GM18951 (cell line): ENCODE results near the gene ZNF41.

ENCODE experiments used
- POLR2A ChIP-seq: IDR thresholded peaks from 4 replicates; pipeline ENCODE4 v1.6.1; 2011; ENCODE audit warnings: mild to moderate bottlenecking; ENCODE audit not compliant: insufficient read length, insufficient read depth; ENCODE audit errors: extremely low read depth
- in situ Hi-C: fragments of 300-500 bp; cut with MboI; formaldehyde crosslinking; loops from one replicate; pipeline ENCODE4 v1.12.0; 2022; ENCODE audit warnings: low sequenced_read_pairs, mixed read lengths, inconsistent platforms; ENCODE audit not compliant: unreplicated experiment

The ZNF41 gene

DNA sequence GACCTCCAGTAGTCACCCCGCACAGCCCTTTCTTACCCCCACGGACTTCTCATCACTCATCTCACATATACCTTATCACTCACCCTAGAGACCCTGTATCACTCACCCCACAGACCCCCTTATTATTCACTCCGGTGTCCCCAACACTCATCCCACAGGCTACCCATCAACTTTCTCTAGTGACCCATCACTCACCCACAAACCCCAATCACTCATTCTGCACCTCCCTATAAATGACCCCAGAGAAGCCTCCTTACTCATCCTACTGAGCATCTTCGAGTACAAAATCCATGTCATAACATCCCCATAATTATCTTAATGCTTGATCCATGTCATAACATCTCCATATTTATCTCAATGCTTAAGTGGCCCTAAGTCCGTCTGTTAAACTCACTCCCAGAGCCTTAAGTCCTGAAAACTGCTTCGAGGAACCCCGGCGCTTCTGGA, 934 bp downstream of the ZNF41 start:
- TF ChIP-seq POLR2A = no peak

DNA sequence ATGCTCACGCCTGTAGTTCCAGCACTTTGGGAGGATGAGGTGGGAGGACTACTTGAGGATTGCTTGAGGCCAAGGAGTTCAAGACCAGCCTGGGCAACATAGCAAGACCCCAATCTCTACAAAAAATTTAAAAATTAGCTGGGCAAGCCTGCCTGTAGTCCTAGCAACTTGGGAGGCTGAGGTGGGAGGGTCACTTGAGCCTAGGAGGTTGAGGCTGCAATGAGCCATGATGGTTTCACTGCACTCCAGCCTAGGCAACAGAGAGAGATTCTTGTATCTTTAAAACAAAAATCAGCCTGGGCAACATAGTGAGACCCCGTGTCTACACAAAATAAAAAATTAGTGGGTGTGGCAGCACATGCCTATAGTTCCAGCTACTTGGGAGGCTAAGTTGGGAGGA, 1.9 kb downstream of the ZNF41 start:
- no peak for TF ChIP-seq POLR2A
- in situ Hi-C loops = no loop called here

More for the DNA sequence above, 934 bp downstream of the ZNF41 start:
- in situ Hi-C loops = no loop called here

DNA sequence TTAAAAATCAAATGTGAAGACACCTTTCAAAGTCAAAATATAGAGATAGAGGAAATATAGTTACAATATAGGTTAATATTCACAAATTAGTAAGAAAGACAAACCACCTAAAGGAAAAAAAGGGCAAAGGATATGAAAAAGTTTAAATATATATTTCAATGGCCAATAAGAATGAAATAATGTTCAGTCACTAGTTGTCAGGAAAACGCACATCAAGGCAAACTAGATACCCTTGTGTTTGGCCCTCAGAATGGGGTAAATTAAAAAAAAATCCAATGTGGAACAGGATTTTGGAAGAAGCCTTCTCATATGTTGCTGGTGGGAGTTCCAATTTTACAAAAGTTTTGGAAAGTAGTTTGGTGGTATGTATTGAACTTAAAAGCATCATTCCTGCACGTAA, 2.4 kb downstream of the ZNF41 start:
- no peak for TF ChIP-seq POLR2A
- in situ Hi-C loops = no loop called here

DNA sequence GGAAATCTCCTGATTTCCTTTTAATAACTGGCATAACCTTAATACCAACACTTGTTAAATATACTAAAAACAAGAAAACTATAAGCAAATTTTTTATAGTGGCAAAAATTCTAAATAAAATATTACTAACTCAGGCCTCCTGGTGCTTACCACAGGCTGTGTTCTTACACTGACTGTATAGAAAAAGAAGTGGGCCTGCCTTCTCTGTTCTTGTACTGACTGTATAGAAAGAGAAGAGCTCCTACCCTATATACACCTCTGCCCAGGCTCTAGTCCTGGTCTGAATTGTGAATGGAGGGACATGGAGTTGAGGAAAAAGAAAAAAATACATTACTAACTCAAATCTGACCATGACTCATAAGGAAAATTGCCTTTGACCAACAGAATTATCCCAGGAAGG, 7.5 kb downstream of the ZNF41 start:
- TF ChIP-seq POLR2A = no peak
- in situ Hi-C loops = no loop called here

DNA sequence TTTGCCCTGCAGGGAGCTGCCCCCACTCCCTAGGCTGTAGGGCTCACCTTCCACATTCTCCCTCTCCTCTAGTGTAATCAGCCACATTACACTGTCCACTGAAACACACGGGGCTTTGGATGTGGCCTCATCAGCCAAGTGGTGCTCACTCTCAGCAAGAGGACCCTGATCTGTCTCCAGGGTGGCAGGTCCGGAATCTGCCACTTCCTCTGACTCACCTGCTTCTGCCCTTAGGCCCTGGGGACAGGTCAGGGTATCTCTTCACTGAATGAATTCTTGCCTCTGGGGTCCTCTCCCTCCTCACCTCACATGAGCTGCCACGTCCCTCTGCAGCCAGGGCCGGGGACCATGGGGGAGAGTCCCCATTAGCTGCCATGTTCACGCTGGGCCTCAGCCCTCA, 15.9 kb downstream of the ZNF41 start:
- TF ChIP-seq POLR2A = no peak
- in situ Hi-C loops = no loop called here

DNA sequence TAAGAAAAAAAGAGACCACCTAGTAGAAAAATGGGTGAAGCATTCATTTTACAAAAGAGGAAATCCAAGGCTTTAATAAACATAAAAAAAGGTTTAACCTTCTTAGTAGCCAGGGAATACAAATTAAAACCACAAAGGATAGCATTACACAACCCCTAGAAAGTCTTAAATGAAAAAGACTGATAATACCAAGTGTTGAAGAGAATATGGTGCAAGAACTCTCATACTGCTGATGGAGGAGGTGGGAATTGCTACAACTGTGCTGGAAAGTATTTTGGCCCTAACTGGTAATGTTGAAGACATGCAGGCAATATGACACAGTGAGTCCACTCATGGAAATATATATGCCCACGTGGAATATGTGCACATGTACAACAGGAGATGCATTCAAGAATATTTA, 22.5 kb downstream of the ZNF41 start:
- no peak for TF ChIP-seq POLR2A
- in situ Hi-C loops = no loop called here

DNA sequence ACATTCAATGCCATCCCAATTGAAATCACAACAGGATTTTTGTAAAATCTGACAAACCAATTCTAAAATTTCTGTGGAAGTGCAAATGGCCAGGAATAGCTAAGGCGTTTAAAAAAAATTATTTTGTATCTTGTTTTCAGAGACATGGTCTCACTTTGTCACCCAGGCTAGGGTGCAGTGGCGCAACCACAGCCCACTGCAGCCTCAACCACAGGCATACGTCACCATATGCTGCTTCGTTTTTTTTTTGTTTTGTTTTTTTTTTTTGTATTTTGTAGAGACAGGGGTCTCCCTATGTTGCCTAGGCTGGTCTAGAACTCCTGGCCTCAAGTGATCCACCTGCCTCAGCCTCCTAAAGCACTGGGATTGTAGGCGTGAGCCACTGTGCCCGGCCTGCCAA, 24.5 kb downstream of the ZNF41 start:
- no peak for TF ChIP-seq POLR2A
- in situ Hi-C loops = no loop called here

DNA sequence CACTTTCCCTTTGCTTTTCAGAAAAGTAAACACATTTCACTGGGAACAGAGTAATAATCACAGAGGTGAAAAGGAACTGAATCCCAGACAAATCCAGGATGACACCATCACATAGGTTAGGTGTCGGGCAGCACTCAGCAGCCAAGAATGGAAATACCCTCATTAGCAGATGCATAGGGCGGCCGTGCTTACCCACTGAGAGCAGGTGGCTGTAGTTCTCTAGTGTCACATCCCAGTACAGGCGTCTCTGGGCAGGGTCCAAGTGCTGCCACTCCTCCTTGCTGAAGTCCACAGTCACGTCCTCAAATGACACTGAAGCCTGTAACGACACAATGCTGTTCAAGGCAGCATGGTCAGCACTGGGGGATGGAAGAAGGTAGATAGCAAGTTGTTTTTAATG, 26.9 kb downstream of the ZNF41 start:
- TF ChIP-seq POLR2A = no peak
- in situ Hi-C loops = no loop called here

DNA sequence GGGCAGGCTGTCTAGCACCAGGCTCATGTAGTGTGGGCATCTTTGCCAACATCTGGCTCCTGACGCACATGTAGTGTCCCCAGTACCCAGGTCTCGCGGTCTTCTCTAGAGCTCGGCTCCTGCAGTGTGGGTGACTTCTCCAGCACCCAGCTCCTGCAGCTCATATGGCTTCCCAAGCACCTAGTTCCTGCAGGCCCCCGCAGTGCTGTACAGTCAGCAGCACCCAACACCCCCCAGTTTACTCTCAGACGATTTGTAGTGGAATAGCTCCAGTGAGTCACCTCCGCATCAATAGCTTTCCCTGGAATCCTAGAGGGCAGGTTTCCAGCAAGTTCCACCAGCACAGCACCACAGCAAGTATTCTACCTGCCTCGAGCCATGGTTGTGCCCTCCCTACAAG, 30.9 kb downstream of the ZNF41 start:
- no peak for TF ChIP-seq POLR2A
- in situ Hi-C loops = no loop called here

DNA sequence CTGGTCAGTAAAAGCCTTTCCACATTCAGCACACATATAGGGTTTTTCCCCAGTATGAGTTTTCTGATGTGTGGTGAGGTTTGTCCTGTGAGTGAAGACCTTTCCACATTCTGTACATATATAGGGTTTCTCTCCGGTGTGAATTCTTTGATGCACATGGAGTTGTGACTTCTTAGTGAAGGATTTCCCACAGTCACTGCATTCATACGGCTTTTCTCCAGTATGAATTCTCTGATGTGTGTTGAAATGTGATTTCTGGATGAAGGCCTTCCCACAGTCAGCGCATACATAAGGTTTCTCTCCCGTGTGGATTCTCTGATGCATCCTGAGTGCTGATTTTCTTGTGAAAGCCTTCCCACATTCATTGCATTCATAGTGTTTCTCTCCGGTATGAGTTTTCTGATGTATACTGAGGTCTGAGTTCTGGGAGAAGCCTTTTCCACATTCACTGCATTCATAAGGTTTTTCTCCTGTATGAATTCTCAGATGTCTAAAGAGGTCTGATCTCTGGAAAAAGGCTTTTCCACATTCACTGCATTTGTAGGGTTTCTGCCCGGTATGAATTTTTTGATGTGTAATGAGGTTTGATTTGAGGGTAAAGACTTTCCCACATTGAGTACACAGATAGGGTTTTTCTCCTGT, 34.7 kb downstream of the ZNF41 start:
- in situ Hi-C loops = no loop called here
- no peak for TF ChIP-seq POLR2A

DNA sequence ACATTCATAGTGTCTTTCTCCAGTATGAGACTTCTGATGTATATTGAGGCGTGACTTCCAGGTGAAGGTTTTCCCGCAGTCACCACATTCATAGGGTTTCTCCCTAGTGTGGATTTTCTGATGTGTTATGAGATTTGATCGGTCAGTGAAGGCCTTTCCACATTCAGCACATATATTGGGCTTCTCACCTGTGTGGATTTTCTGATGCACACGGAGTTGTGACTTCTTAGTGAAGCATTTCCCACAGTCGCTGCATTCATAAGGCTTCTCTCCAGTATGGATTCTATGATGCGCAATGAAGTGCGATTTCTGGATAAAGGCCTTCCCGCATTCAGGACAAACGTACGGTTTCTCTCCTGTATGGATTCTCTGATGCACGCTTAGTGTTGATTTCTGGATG, 35.4 kb downstream of the ZNF41 start:
- in situ Hi-C loops = no loop called here
- TF ChIP-seq POLR2A = no peak

DNA sequence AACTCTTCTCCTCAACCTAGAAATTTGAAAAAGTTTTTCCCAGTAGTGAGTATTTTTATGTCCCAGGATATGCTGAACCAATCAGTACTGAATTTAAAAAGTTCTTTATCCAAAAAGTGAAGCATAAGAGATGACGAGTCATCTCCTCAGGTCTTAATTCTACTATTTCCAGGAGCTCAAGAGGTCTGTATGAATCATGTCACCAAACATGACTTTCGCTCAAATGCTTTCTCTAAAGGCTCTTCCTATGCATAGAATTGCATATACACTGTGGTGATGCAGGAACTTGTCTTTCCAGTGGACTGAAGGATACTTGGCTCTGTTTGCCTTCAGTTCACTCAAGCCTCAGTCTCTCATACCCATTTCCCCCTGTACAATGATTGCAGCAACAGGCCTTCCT, 36.1 kb downstream of the ZNF41 start:
- TF ChIP-seq POLR2A = no peak
- in situ Hi-C loops = no loop called here

DNA sequence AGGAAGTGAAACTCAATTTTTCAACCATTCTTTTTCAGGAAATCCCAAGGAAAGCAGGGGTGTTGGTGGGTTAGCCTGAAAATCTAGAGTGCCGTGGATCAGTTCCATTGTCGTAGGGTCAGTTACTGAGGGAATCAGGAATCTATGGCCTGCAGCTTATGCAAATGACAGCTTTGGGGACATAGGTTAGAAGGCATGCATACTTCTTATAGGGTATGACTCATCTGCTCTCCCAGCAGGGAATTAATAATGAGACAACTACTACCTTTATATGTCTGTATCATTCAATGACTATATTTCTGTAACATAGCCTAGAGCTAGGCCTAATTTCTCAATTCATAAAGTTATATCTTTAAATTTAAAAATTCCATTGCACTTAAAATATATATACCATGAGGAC, 36.6 kb downstream of the ZNF41 start:
- no peak for TF ChIP-seq POLR2A
- in situ Hi-C loops = no loop called here

DNA sequence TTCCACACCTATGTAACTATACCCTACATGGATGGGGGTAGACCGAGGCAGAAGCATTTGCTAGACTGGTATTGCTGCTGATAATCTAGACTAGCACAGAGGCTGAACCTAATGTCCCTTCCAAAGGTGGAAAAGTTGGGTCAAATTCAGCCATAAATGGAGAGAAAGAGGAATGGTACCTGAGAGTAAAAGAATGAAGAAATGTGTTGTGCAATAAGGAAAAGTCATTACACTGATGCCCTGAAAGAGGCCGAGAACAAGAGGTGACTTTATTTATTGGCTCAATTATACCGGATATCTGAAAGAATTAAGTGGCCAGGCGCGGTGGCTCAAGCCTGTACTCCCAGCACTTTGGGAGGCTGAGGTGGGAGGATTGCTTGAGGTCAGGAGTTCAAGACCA, 52.1 kb downstream of the ZNF41 start:
- in situ Hi-C loops = no loop called here
- no peak for TF ChIP-seq POLR2A

DNA sequence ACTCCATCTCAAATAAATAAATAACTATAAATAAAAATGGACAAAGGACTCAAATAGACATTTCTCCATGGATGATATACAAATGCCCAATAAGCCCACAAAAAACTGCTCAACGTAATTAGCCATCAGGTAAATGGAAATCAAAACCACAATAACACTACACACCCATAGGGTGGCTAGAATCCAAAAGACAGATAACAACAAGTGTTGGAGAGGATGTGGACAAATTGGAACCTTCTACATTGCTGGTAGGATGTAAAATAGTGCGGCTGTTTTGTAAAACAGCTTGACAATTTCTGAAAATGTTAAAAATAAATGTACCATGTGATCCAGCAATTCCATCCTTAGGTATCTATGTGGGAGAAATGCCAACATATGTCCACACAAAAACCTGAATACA, 60.6 kb downstream of the ZNF41 start:
- no peak for TF ChIP-seq POLR2A
- in situ Hi-C loops = no loop called here
